H9 (cell line): ENCODE measurements around the gene SNN. TPM values are rescaled to one million over a fixed set of nuclear protein-coding genes. Genes with fewer than 3 reads are reported as not detected.

ENCODE experiments used
- DNase-seq: peaks from one replicate; pipeline ENCODE4 v3.0.0-alpha.2; 2017
- H2AFZ ChIP-seq: one replicate; pipeline ENCODE4 v1.6.1; 2013; ENCODE audit warnings: mild to moderate bottlenecking, low read length, control low read depth, moderate library complexity
- H2AK5ac ChIP-seq: 2 replicates; pipeline ENCODE4 v1.6.1; 2013; ENCODE audit warnings: low read length, control low read depth, mixed read lengths; ENCODE audit not compliant: insufficient read length
- H2BK120ac ChIP-seq: one replicate; pipeline ENCODE4 v1.6.1; 2013; ENCODE audit warnings: low read depth, mild to moderate bottlenecking, low read length, control low read depth, inconsistent platforms; ENCODE audit not compliant: poor library complexity, severe bottlenecking
- H2BK12ac ChIP-seq: 2 replicates; pipeline ENCODE4 v1.6.1; 2013; ENCODE audit warnings: low read length, control low read depth, mixed read lengths, low read depth; ENCODE audit not compliant: insufficient read length
- H2BK15ac ChIP-seq: 2 replicates; pipeline ENCODE4 v1.6.1; 2013; ENCODE audit warnings: low read depth, low read length, control low read depth
- H2BK20ac ChIP-seq: one replicate; pipeline ENCODE4 v1.6.1; 2013; ENCODE audit warnings: low read depth, mild to moderate bottlenecking, low read length, control low read depth, inconsistent platforms; ENCODE audit not compliant: poor library complexity, severe bottlenecking
- H2BK5ac ChIP-seq: 2 replicates; pipeline ENCODE4 v1.6.1; 2013; ENCODE audit warnings: low read length, control low read depth, mixed read lengths; ENCODE audit not compliant: insufficient read length
- H3K14ac ChIP-seq: 2 replicates; pipeline ENCODE4 v1.6.1; 2013; ENCODE audit warnings: low read length, control low read depth; ENCODE audit not compliant: insufficient read depth
- H3K18ac ChIP-seq: 2 replicates; pipeline ENCODE4 v1.6.1; 2013; ENCODE audit warnings: low read depth, mild to moderate bottlenecking, mixed read lengths, low read length, control low read depth; ENCODE audit not compliant: insufficient read length
- H3K23ac ChIP-seq: 2 replicates; pipeline ENCODE4 v1.6.1; 2013; ENCODE audit warnings: low read length, control low read depth, mixed read lengths, low read depth; ENCODE audit not compliant: insufficient read length
- H3K23me2 ChIP-seq: 2 replicates; pipeline ENCODE4 v1.6.1; 2013; ENCODE audit warnings: low read depth, mild to moderate bottlenecking, mixed read lengths, low read length, control low read depth; ENCODE audit not compliant: insufficient read length, poor library complexity, severe bottlenecking
- H3K27ac ChIP-seq: 2 replicates; pipeline ENCODE4 v1.5.1; 2013; ENCODE audit warnings: low read length, control low read depth, mixed read lengths, low read depth; ENCODE audit not compliant: insufficient read length
- H3K27me3 ChIP-seq: 2 replicates; pipeline ENCODE4 v1.6.1; 2013; ENCODE audit warnings: low read length, control low read depth, inconsistent platforms; ENCODE audit not compliant: insufficient read depth
- H3K4ac ChIP-seq: 2 replicates; pipeline ENCODE4 v1.6.1; 2013; ENCODE audit warnings: low read depth, mild to moderate bottlenecking, control low read depth, inconsistent platforms, low read length, moderate library complexity
- H3K4me1 ChIP-seq: 2 replicates; pipeline ENCODE4 v1.6.1; 2013; ENCODE audit warnings: low read length, control low read depth, inconsistent platforms; ENCODE audit not compliant: insufficient read depth
- H3K4me2 ChIP-seq: 2 replicates; pipeline ENCODE4 v1.6.1; 2013; ENCODE audit warnings: low read length, control low read depth, mixed read lengths; ENCODE audit not compliant: insufficient read length, insufficient read depth
- H3K56ac ChIP-seq: 2 replicates; pipeline ENCODE4 v1.6.1; 2013; ENCODE audit warnings: low read depth, mild to moderate bottlenecking, mixed read lengths, low read length, control low read depth; ENCODE audit not compliant: insufficient read length
- H3K79me1 ChIP-seq: 2 replicates; pipeline ENCODE4 v1.6.1; 2013; ENCODE audit warnings: low read depth, mild to moderate bottlenecking, moderate library complexity, low read length, control low read depth, inconsistent platforms; ENCODE audit not compliant: insufficient read depth, poor library complexity, severe bottlenecking
- H3K79me2 ChIP-seq: 2 replicates; pipeline ENCODE4 v1.6.1; 2013; ENCODE audit warnings: low read length, control low read depth, inconsistent platforms; ENCODE audit not compliant: insufficient read depth
- H3K9ac ChIP-seq: 2 replicates; pipeline ENCODE4 v1.6.1; 2013; ENCODE audit warnings: low read length, control low read depth, mixed read lengths; ENCODE audit not compliant: insufficient read length; ENCODE audit errors: extremely low read depth
- H3K9me3 ChIP-seq: one replicate; pipeline ENCODE4 v1.6.1; 2013; ENCODE audit warnings: low read depth, low read length, inconsistent platforms; ENCODE audit not compliant: control insufficient read depth
- H3T11ph ChIP-seq: one replicate; pipeline ENCODE4 v1.6.1; 2013; ENCODE audit warnings: mild to moderate bottlenecking, low read length, control low read depth, inconsistent platforms
- H4K20me1 ChIP-seq: one replicate; pipeline ENCODE4 v1.6.1; 2013; ENCODE audit not compliant: control insufficient read depth, insufficient read length, insufficient read depth
- H4K5ac ChIP-seq: 2 replicates; pipeline ENCODE4 v1.6.1; 2013; ENCODE audit warnings: low read depth, mild to moderate bottlenecking, mixed read lengths, low read length, control low read depth; ENCODE audit not compliant: insufficient read length
- H4K8ac ChIP-seq: replicated peaks from 2 replicates; pipeline ENCODE4 v1.6.1; 2013; ENCODE audit warnings: low read length, control low read depth, mixed read lengths, low read depth; ENCODE audit not compliant: insufficient read length
- H4K91ac ChIP-seq: 2 replicates; pipeline ENCODE4 v1.6.1; 2013; ENCODE audit warnings: low read depth, mild to moderate bottlenecking, moderate library complexity, mixed read lengths, low read length, control low read depth; ENCODE audit not compliant: insufficient read length
- H3K27ac Mint-ChIP-seq, 3 experiments: 2 replicates in 2 of 3; 3 replicates in 1 of 3; pipeline ENCODE4 v1.8.0; 2020 to 2021; ENCODE audit warnings: mixed read lengths in 3 of 3, mild to moderate bottlenecking in 1 of 3, moderate library complexity in 1 of 3
- H3K27me3 Mint-ChIP-seq: 2 replicates; pipeline ENCODE4 v1.8.0; 2021; ENCODE audit warnings: low read depth, mild to moderate bottlenecking, moderate library complexity, mixed read lengths
- H3K36me3 Mint-ChIP-seq, 3 experiments: 2 replicates in 2 of 3; 3 replicates in 1 of 3; pipeline ENCODE4 v1.8.0; 2020 to 2021; ENCODE audit warnings: low read depth in 3 of 3, mixed read lengths in 3 of 3; ENCODE audit not compliant: insufficient read depth in 1 of 3
- H3K4me1 Mint-ChIP-seq, 2 experiments: 2 replicates each; pipeline ENCODE4 v1.8.0; 2020; ENCODE audit warnings: mixed read lengths in 2 of 2
- H3K4me3 Mint-ChIP-seq, 2 experiments: 2 replicates in 1 of 2; 3 replicates in 1 of 2; pipeline ENCODE4 v1.8.0; 2020 to 2021; ENCODE audit warnings: mild to moderate bottlenecking in 2 of 2, mixed read lengths in 2 of 2, moderate library complexity in 1 of 2
- H3K9me3 Mint-ChIP-seq, 2 experiments: 2 replicates in 1 of 2; 3 replicates in 1 of 2; pipeline ENCODE4 v1.8.0; 2020; ENCODE audit warnings: mild to moderate bottlenecking in 2 of 2, mixed read lengths in 2 of 2, moderate library complexity in 1 of 2
- CTCF ChIP-seq: fragments of 200-600 bp; sonication (generic); conservative IDR thresholded peaks from 3 replicates; pipeline ENCODE4 v1.8.0; 2021; ENCODE audit warnings: antibody characterized with exemption, mild to moderate bottlenecking
- WGBS: extraction: QIAGEN DNeasy Blood & Tissue Kit; methylation state at CpG from one replicate; pipeline ENCODE4 v1.1.7; 2013; ENCODE audit warnings: missing lambda C conversion rate, low lambda C conversion rate, mixed read lengths; ENCODE audit not compliant: insufficient read length; ENCODE audit errors: extremely low coverage; 5-methylcytosine and 5-hydroxymethylcytosine counted together
- total RNA-seq: library from RNA; stranded (reverse); gene quantifications from 2 replicates; pipeline ENCODE4 v1.2.1, GENCODE V29; 2021

Gene SNN
- total RNA-seq, 1 experiment from 2014 or later, result 44.2 TPM

- peaks cover 39 to 43% of the 10 kb centered on the region in 2 experiments for H3K4me1 Mint-ChIP-seq
- Histone ChIP-seq H3K4me2 (no peak overlapping the region), H3K9ac (no peak overlapping the region), H3K9me3 (no peaks in the 10 kb centered on the region), H3T11ph (no peak overlapping the region), H4K91ac (no peak overlapping the region), H3K79me1 (peaks cover 8% of the 10 kb centered on the region), H3K14ac (no peak overlapping the region), H3K4me1 (no peaks in the 10 kb centered on the region; the same call in 1 of the 2 replicates), H2AK5ac (no peak overlapping the region), H4K8ac (no peak overlapping the region), H2BK12ac (no peak overlapping the region), H3K4ac (no peak overlapping the region), H3K79me2 (peaks cover 11% of the 10 kb centered on the region; the same call in 1 of the 2 replicates), H2BK20ac (no peak overlapping the region), H4K5ac (no peak overlapping the region), H4K20me1 (peaks cover 6% of the 10 kb centered on the region), H3K23ac (no peak overlapping the region), H2BK15ac (no peak overlapping the region), H3K56ac (no peak overlapping the region), H2BK5ac (no peak overlapping the region), H3K27ac (no peak overlapping the region), H3K23me2 (no peaks in the 10 kb centered on the region), H2AFZ (no peak overlapping the region), H3K18ac (no peak overlapping the region), H3K27me3 (no peaks in the 10 kb centered on the region), H2BK120ac (no peak overlapping the region)
- no peak for TF ChIP-seq CTCF
- no peaks in the 10 kb centered on the region; a peak in 1 of 5 replicates for H3K9me3 Mint-ChIP-seq
- peak overlapping the region in 1 of 3 experiments; percentile 75; a peak in 1 of 7 replicates for H3K27ac Mint-ChIP-seq
- no peak for DNase-seq
- no CpG with 5 or more reads among the region's 2 CpGs for WGBS
- H3K4me3 Mint-ChIP-seq, result no peak overlapping the region
- peaks cover 4% of the 10 kb centered on the region for H3K27me3 Mint-ChIP-seq
- peaks cover 9 to 14% (median 9%) of the 10 kb centered on the region in 3 experiments for H3K36me3 Mint-ChIP-seq
Observed at GRCh38 chr16:11671271-11671670, 3.0 kb downstream of the SNN start.
